ENCODE measurements around the gene ANAPC2. TPM values are rescaled to one million over a fixed set of nuclear protein-coding genes. Genes with fewer than 3 reads are reported as not detected.
A peak's percentile ranks its signal among the peaks of the same experiment; 100 is the strongest.

The ANAPC2 gene
- total and polyA plus RNA-seq, 8 donors: 42.1 to 58.8 (median 44.4) TPM

GRCh38 chr9:137152844-137153405 lies 35.4 kb downstream of the ANAPC2 start:
- Histone ChIP-seq H3K9me3 (no peaks in the 10 kb centered on the region), H3K27me3 (peaks cover 5 to 48% of the 10 kb centered on the region in 2 donors), H3K4me1 (peaks cover 0 to 7% of the 10 kb centered on the region in 2 donors), H3K27ac (no peak overlapping the region), H3K4me3 (no peak overlapping the region), H3K36me3 (no peaks in the 10 kb centered on the region)
- ATAC-seq: no peak
- no peak for TF ChIP-seq CTCF (IDR thresholded peaks at IDR 0.05)
- intact Hi-C loops (cut with DNase I): no loop called here
- DNase-seq: no peak

GRCh38 chr9:137150617-137151457 lies 37.5 kb downstream of the ANAPC2 start:
- no peaks in the 10 kb centered on the region for H3K36me3 ChIP-seq
- DNase-seq: peak in 2 of 4 donors; percentile 49 to 57
- no peaks in the 10 kb centered on the region for H3K9me3 ChIP-seq
- H3K4me1 ChIP-seq: no peaks in the 10 kb centered on the region
- peak; percentile 61 for ATAC-seq
- H3K27ac ChIP-seq: no peak overlapping the region
- H3K27me3 ChIP-seq: peaks cover 0 to 48% of the 10 kb centered on the region in 2 donors
- no peak overlapping the region for H3K4me3 ChIP-seq
- intact Hi-C loops (cut with DNase I): no loop called here
- TF ChIP-seq CTCF (IDR thresholded peaks at IDR 0.05): no peak

- no peak for ATAC-seq
Measured at GRCh38 chr9:137149942-137150616, 38.3 kb downstream of the ANAPC2 start.

GRCh38 chr9:137149363-137149762 lies 39.0 kb downstream of the ANAPC2 start:
- ATAC-seq: no peak

More at GRCh38 chr9:137149942-137150616, 38.3 kb downstream of the ANAPC2 start:
- no peaks in the 10 kb centered on the region for H3K9me3 ChIP-seq
- no peak for TF ChIP-seq CTCF (IDR thresholded peaks at IDR 0.05)
- no peak overlapping the region for H3K27ac ChIP-seq
- intact Hi-C loops (cut with DNase I): no loop called here
- H3K4me1 ChIP-seq: no peaks in the 10 kb centered on the region
- no peaks in the 10 kb centered on the region for H3K36me3 ChIP-seq
- peaks cover 0 to 45% of the 10 kb centered on the region in 2 donors for H3K27me3 ChIP-seq
- DNase-seq: peak in 1 of 4 donors; percentile 39
- no peak overlapping the region for H3K4me3 ChIP-seq

More at GRCh38 chr9:137149363-137149762, 39.0 kb downstream of the ANAPC2 start:
- no peaks in the 10 kb centered on the region for H3K9me3 ChIP-seq
- TF ChIP-seq CTCF (IDR thresholded peaks at IDR 0.05): no peak
- H3K27ac ChIP-seq: no peak overlapping the region
- H3K4me3 ChIP-seq: no peak overlapping the region
- no peaks in the 10 kb centered on the region for H3K36me3 ChIP-seq
- intact Hi-C loops (cut with DNase I): no loop called here
- peak in 1 of 4 donors; percentile 32 for DNase-seq
- no peaks in the 10 kb centered on the region for H3K4me1 ChIP-seq
- peaks cover 0 to 41% of the 10 kb centered on the region in 2 donors for H3K27me3 ChIP-seq

All from left lung (tissue), 10 donors.